ENCODE measurements around the gene UBE2C.
"Not testable (repeated sequence)": the region's sequence is repeated elsewhere in the genome, so short reads cannot be mapped to it uniquely, and the experiment has no call there.

UBE2C gene

GRCh38 chr20:45812157-45813005 lies at the start of gene UBE2C:
UBE2C (plus strand) TSS chr20:45812644; CDS start chr20:45812696, 52 bp downstream.
- peak; percentile 76 to 94 for DNase-seq (ENCODE audit: low read depth in 1 of 2, low spot score in 1 of 2)

- not testable (repeated sequence) for DNase-seq (ENCODE audit: low read depth in 1 of 2, low spot score in 1 of 2)
Measured at GRCh38 chr20:45764618-45765282, 47.7 kb upstream of the UBE2C start.

GRCh38 chr20:45765307-45765875 lies 47.1 kb upstream of the UBE2C start:
- no peak for DNase-seq (ENCODE audit: low read depth in 1 of 2, low spot score in 1 of 2)

- DNase-seq (ENCODE audit: low read depth in 1 of 2, low spot score in 1 of 2), result no peak
Measured at GRCh38 chr20:45765980-45766379, 46.5 kb upstream of the UBE2C start.

GRCh38 chr20:45768479-45768878 lies 44.0 kb upstream of the UBE2C start:
- DNase-seq (ENCODE audit: low read depth in 1 of 2, low spot score in 1 of 2), result no peak

GRCh38 chr20:45771182-45771759 lies 41.2 kb upstream of the UBE2C start:
- DNase-seq (ENCODE audit: low read depth in 1 of 2, low spot score in 1 of 2), result peak; percentile 68 to 70

- no peak for DNase-seq (ENCODE audit: low read depth in 1 of 2, low spot score in 1 of 2)
Measured at GRCh38 chr20:45772693-45773092, 39.8 kb upstream of the UBE2C start.

GRCh38 chr20:45774945-45775344 lies 37.5 kb upstream of the UBE2C start:
- DNase-seq (ENCODE audit: low read depth in 1 of 2, low spot score in 1 of 2), result no peak

- DNase-seq (ENCODE audit: low read depth in 1 of 2, low spot score in 1 of 2), result no peak
Measured at GRCh38 chr20:45775411-45775810, 37.0 kb upstream of the UBE2C start.

GRCh38 chr20:45776931-45777330 lies 35.5 kb upstream of the UBE2C start:
- DNase-seq (ENCODE audit: low read depth in 1 of 2, low spot score in 1 of 2), result no peak

GRCh38 chr20:45779011-45779915 lies 33.2 kb upstream of the UBE2C start:
- DNase-seq (ENCODE audit: low read depth in 1 of 2, low spot score in 1 of 2), result no peak

GRCh38 chr20:45780159-45780558 lies 32.3 kb upstream of the UBE2C start:
- no peak for DNase-seq (ENCODE audit: low read depth in 1 of 2, low spot score in 1 of 2)

GRCh38 chr20:45781391-45781931 lies 31.0 kb upstream of the UBE2C start:
- DNase-seq (ENCODE audit: low read depth in 1 of 2, low spot score in 1 of 2), result no peak

- no peak for DNase-seq (ENCODE audit: low read depth in 1 of 2, low spot score in 1 of 2)
Measured at GRCh38 chr20:45782890-45783289, 29.6 kb upstream of the UBE2C start.

- DNase-seq (ENCODE audit: low read depth in 1 of 2, low spot score in 1 of 2), result no peak
Measured at GRCh38 chr20:45783656-45784294, 28.7 kb upstream of the UBE2C start.

GRCh38 chr20:45788351-45788750 lies 24.1 kb upstream of the UBE2C start:
- DNase-seq (ENCODE audit: low read depth in 1 of 2, low spot score in 1 of 2), result no peak

- DNase-seq (ENCODE audit: low read depth in 1 of 2, low spot score in 1 of 2), result no peak
Measured at GRCh38 chr20:45792317-45793118, 19.9 kb upstream of the UBE2C start.

- no peak for DNase-seq (ENCODE audit: low read depth in 1 of 2, low spot score in 1 of 2)
Measured at GRCh38 chr20:45796337-45797065, 15.9 kb upstream of the UBE2C start.
